Loucy (cell line): Measurements from ENCODE around the gene LPIN1.

Source experiments
- H2AFZ ChIP-seq: fragments of 200-600 bp; sonication (generic); 2 replicates; pipeline ENCODE4 v1.6.0; 2016; ENCODE audit warnings: antibody characterized with exemption, mild to moderate bottlenecking, low read length, moderate library complexity
- H3F3A ChIP-seq: fragments of 200-600 bp; 2 replicates; pipeline ENCODE4 v1.6.0; 2016; ENCODE audit warnings: antibody characterized with exemption, low read depth, mild to moderate bottlenecking
- H3K27me3 ChIP-seq: fragments of 200-600 bp; sonication (generic); 2 replicates; pipeline ENCODE4 v1.6.1; 2014; ENCODE audit warnings: low read length, mild to moderate bottlenecking; ENCODE audit not compliant: insufficient read depth, poor library complexity, severe bottlenecking
- H3K36me3 ChIP-seq: fragments of 200-600 bp; sonication (generic); 2 replicates; pipeline ENCODE4 v1.6.1; 2016; ENCODE audit warnings: low read length; ENCODE audit not compliant: insufficient read depth
- H3K4me1 ChIP-seq: fragments of 200-600 bp; sonication (generic); 2 replicates; pipeline ENCODE4 v1.5.1; 2014; ENCODE audit warnings: low read length, mild to moderate bottlenecking; ENCODE audit not compliant: insufficient read depth, poor library complexity, severe bottlenecking
- H3K4me2 ChIP-seq: fragments of 200-600 bp; sonication (generic); 2 replicates; pipeline ENCODE4 v1.6.0; 2014; ENCODE audit warnings: antibody characterized with exemption, low read length, low read depth, mild to moderate bottlenecking; ENCODE audit not compliant: poor library complexity, severe bottlenecking
- H3K4me3 ChIP-seq: fragments of 200-600 bp; sonication (generic); 2 replicates; pipeline ENCODE4 v1.5.1; 2014; ENCODE audit warnings: low read length, mild to moderate bottlenecking, mixed read lengths; ENCODE audit not compliant: poor library complexity, severe bottlenecking
- H3K79me2 ChIP-seq: fragments of 200-600 bp; sonication (generic); 2 replicates; pipeline ENCODE4 v1.6.1; 2014; ENCODE audit warnings: low read length; ENCODE audit not compliant: insufficient read depth
- H3K9ac ChIP-seq: fragments of 200-600 bp; sonication (generic); 2 replicates; pipeline ENCODE4 v1.6.0; 2014; ENCODE audit warnings: mild to moderate bottlenecking, low read depth, low read length, moderate library complexity; ENCODE audit not compliant: poor library complexity, severe bottlenecking
- H3K9me2 ChIP-seq: fragments of 200-600 bp; sonication (generic); replicated peaks from 2 replicates; pipeline ENCODE4 v1.6.1; 2016; ENCODE audit warnings: low read depth, low read length, mixed read lengths
- H3K9me3 ChIP-seq: fragments of 200-600 bp; sonication (generic); 2 replicates; pipeline ENCODE4 v1.6.1; 2014; ENCODE audit warnings: mild to moderate bottlenecking, antibody characterized with exemption, low read length, low read depth; ENCODE audit not compliant: insufficient read depth
- H4K20me1 ChIP-seq: fragments of 200-600 bp; sonication (generic); 2 replicates; pipeline ENCODE4 v1.6.0; 2014; ENCODE audit warnings: antibody characterized with exemption, low read length, mild to moderate bottlenecking; ENCODE audit not compliant: insufficient read depth, poor library complexity, severe bottlenecking
- CTCF ChIP-seq: fragments of 200-600 bp; sonication (generic); conservative IDR thresholded peaks from 2 replicates; pipeline ENCODE4 v1.5.1; 2014; ENCODE audit warnings: mild to moderate bottlenecking, antibody characterized with exemption, low read length
- EZH2phosphoT487 ChIP-seq: fragments of 200-600 bp; IDR thresholded peaks from 2 replicates; pipeline ENCODE4 v1.6.1; 2018; ENCODE audit warnings: antibody characterized with exemption, mild to moderate bottlenecking, moderate library complexity, borderline replicate concordance

The LPIN1 gene

GRCh38 chr2:11790228-11790627, 43.8 kb downstream of the LPIN1 start:
- no peaks in the 10 kb centered on the region for H3K4me1 ChIP-seq
- peaks cover 96% of the 10 kb centered on the region; the same call in 1 of the 2 replicates for H3K36me3 ChIP-seq
- H3K9ac ChIP-seq: no peak overlapping the region
- no peaks in the 10 kb centered on the region for H4K20me1 ChIP-seq
- no peaks in the 10 kb centered on the region for H3F3A ChIP-seq
- no peak overlapping the region for H3K4me2 ChIP-seq
- TF ChIP-seq EZH2phosphoT487: no peak
- no peak for TF ChIP-seq CTCF
- H2AFZ ChIP-seq: no peak overlapping the region
- no peaks in the 10 kb centered on the region for H3K9me3 ChIP-seq
- H3K4me3 ChIP-seq: no peak overlapping the region
- H3K9me2 ChIP-seq: no peaks in the 10 kb centered on the region
- H3K79me2 ChIP-seq: no peaks in the 10 kb centered on the region
- no peaks in the 10 kb centered on the region for H3K27me3 ChIP-seq

GRCh38 chr2:11795590-11795989, 49.2 kb downstream of the LPIN1 start:
- no peaks in the 10 kb centered on the region for H3K27me3 ChIP-seq
- H3K36me3 ChIP-seq: peaks cover 86% of the 10 kb centered on the region
- no peaks in the 10 kb centered on the region for H3K9me2 ChIP-seq
- no peak overlapping the region for H3K9ac ChIP-seq
- H3K4me2 ChIP-seq: no peak overlapping the region
- H3K79me2 ChIP-seq: no peaks in the 10 kb centered on the region
- no peak overlapping the region for H3K4me3 ChIP-seq
- TF ChIP-seq CTCF (no peak), EZH2phosphoT487 (no peak)
- no peaks in the 10 kb centered on the region for H4K20me1 ChIP-seq
- H3K9me3 ChIP-seq: no peaks in the 10 kb centered on the region
- no peak overlapping the region for H2AFZ ChIP-seq
- no peaks in the 10 kb centered on the region for H3F3A ChIP-seq
- H3K4me1 ChIP-seq: peaks cover 12% of the 10 kb centered on the region

GRCh38 chr2:11796190-11797171, 50.0 kb downstream of the LPIN1 start:
- Histone ChIP-seq H3K79me2 (no peaks in the 10 kb centered on the region), H3K4me1 (peaks cover 16% of the 10 kb centered on the region), H3F3A (no peaks in the 10 kb centered on the region), H3K4me2 (no peak overlapping the region), H3K9me3 (no peaks in the 10 kb centered on the region), H2AFZ (no peak overlapping the region), H3K9ac (no peak overlapping the region), H3K9me2 (no peaks in the 10 kb centered on the region), H4K20me1 (no peaks in the 10 kb centered on the region), H3K4me3 (no peak overlapping the region), H3K27me3 (no peaks in the 10 kb centered on the region), H3K36me3 (peaks cover 77% of the 10 kb centered on the region)
- TF ChIP-seq CTCF (no peak), EZH2phosphoT487 (no peak)
